Suprapubic skin (tissue), 4 donors: Measurements from ENCODE around the gene CDH1. TPM values are rescaled to one million over a fixed set of nuclear protein-coding genes. Genes with fewer than 3 reads are reported as not detected.
A peak's percentile ranks its signal among the peaks of the same experiment; 100 is the strongest.
"Not testable (repeated sequence)": the region's sequence is repeated elsewhere in the genome, so short reads cannot be mapped to it uniquely, and the experiment has no call there.

ENCODE experiments used
- DNase-seq, 2 donors: peaks; one replicate each; pipeline ENCODE4 v3.0.0-alpha.2; 2019; ENCODE audit warnings: low spot score in 2 of 2
- H3K27ac ChIP-seq: fragments of 200-600 bp; sonication (generic); one replicate; pipeline ENCODE4 v1.5.1; 2019
- H3K27me3 ChIP-seq: fragments of 200-600 bp; sonication (generic); one replicate; pipeline ENCODE4 v1.5.1; 2019
- H3K36me3 ChIP-seq: fragments of 200-600 bp; sonication (generic); one replicate; pipeline ENCODE4 v1.5.1; 2019
- H3K4me1 ChIP-seq: fragments of 200-600 bp; sonication (generic); one replicate; pipeline ENCODE4 v1.5.1; 2019
- H3K4me3 ChIP-seq: fragments of 200-600 bp; sonication (generic); one replicate; pipeline ENCODE4 v1.5.1; 2019; ENCODE audit warnings: mild to moderate bottlenecking
- H3K9me3 ChIP-seq: fragments of 200-600 bp; sonication (generic); one replicate; pipeline ENCODE4 v1.5.1; 2019
- EP300 ChIP-seq: sonication (generic); formaldehyde crosslinking; IDR thresholded peaks from one replicate; pipeline ENCODE4 v1.6.1; 2017; ENCODE audit warnings: antibody characterized with exemption
- POLR2A ChIP-seq, 2 donors: fragments of 450-650 bp; IDR thresholded peaks; one replicate each; pipeline ENCODE4 v1.6.1; 2017; ENCODE audit warnings: antibody characterized with exemption in 2 of 2, mild to moderate bottlenecking in 2 of 2, moderate library complexity in 2 of 2
- POLR2AphosphoS5 ChIP-seq, 3 donors: sonication (generic); formaldehyde crosslinking; IDR thresholded peaks; one replicate each; pipeline ENCODE4 v1.6.1; 2017; ENCODE audit warnings: antibody characterized with exemption in 3 of 3
- WGBS: methylation state at CpG from one replicate; pipeline ENCODE4 v1.1.5; 2018; 5-methylcytosine and 5-hydroxymethylcytosine counted together
- total RNA-seq, 4 donors: library from RNA; depleted of rRNA; stranded (reverse); fragments of >200 nt; gene quantifications; one replicate each; pipeline ENCODE4 v1.1.0, GENCODE V29; 2016
- TF ChIP-seq, protein P1 (sequence below), 2 donors: fragments of 200-600 bp in 1 of 2; fragments of 450-650 bp in 1 of 2; sonication (generic) in 1 of 2; IDR thresholded peaks; one replicate each; pipeline ENCODE4 v1.5.1; 2016 to 2019; ENCODE audit warnings: antibody characterized with exemption in 2 of 2, mild to moderate bottlenecking in 1 of 2, moderate library complexity in 1 of 2

Gene CDH1
- total RNA-seq, 4 donors from 2014 or later = 175 to 248 (median 223) TPM

DNA sequence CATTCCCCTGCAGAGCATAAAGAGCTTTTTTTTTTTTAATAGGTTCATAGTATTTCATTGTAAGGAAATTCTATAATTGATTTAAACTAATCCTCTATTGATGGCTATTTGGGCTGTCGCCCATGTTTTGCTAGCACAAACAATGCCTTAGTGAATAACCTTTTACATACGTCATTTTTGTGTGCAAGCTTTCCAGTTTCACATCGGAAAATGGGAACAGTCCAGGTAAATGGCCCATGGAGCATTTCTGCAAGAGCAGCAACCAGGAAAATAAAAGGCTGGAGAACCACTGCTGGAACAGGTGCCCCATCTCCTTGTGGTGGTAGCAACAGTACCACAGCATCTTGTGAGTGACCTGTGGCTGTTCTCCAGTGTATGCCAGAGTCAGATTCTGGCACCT is 48.6 kb downstream of the CDH1 start:
- 90% methylated on average over 3 of the region's 3 CpGs for whole genome bisulfite sequencing

DNA sequence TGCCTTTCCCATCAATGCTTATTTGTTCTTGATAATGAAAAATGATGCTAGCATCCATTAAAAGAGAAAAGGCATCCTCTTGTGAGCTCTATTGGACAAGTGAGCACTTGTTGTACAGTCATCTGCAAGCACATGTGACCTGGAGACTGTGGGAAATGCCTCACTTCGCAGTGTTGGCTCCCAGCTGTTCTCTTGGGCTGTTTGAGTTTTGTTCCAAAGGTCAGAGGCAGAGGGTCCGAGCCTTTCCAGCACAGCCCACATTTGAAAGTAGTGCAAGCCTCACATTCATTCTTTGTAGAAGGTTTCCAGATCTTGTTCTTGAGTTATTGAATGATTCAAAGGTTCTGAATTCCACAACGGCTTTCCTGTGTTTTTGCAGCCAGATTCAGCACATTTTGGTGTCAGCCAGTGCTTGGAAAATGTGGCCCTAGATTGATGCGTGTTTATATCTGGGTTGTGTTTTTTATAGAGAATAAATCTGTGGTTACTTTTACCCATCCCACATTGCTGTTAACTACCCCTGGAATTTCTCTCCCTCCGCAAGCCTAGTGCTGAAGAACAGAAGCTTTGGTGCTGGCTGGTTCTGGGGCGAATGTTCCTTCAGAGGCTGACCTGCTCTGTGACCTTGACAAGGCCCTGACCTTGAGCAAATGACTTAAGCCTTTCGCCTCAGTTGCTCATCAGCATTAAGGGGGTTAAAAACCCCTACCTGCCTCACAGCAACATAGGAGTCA is 49.8 kb downstream of the CDH1 start:
- H3K27me3 ChIP-seq = no peaks in the 10 kb centered on the region
- no peaks in the 10 kb centered on the region for H3K36me3 ChIP-seq
- TF ChIP-seq EP300 (no peak), POLR2AphosphoS5 (IDR thresholded peaks at IDR 0.05) (no peak), POLR2A (IDR thresholded peaks at IDR 0.05) (no peak)
- TF ChIP-seq, protein P1, sequence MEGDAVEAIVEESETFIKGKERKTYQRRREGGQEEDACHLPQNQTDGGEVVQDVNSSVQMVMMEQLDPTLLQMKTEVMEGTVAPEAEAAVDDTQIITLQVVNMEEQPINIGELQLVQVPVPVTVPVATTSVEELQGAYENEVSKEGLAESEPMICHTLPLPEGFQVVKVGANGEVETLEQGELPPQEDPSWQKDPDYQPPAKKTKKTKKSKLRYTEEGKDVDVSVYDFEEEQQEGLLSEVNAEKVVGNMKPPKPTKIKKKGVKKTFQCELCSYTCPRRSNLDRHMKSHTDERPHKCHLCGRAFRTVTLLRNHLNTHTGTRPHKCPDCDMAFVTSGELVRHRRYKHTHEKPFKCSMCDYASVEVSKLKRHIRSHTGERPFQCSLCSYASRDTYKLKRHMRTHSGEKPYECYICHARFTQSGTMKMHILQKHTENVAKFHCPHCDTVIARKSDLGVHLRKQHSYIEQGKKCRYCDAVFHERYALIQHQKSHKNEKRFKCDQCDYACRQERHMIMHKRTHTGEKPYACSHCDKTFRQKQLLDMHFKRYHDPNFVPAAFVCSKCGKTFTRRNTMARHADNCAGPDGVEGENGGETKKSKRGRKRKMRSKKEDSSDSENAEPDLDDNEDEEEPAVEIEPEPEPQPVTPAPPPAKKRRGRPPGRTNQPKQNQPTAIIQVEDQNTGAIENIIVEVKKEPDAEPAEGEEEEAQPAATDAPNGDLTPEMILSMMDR (IDR thresholded peaks at IDR 0.05) = no peak
- H3K9me3 ChIP-seq = no peaks in the 10 kb centered on the region
- WGBS = 42% methylated on average over 7 of the region's 7 CpGs
- H3K4me1 ChIP-seq = peaks cover 19% of the 10 kb centered on the region
- no peak for DNase-seq
- no peak overlapping the region for H3K4me3 ChIP-seq
- peak overlapping the region; percentile 69 for H3K27ac ChIP-seq

More for the DNA sequence above, 48.6 kb downstream of the CDH1 start:
- TF ChIP-seq EP300 = no peak
- TF ChIP-seq, protein P1 (IDR thresholded peaks at IDR 0.05) = no peak
- TF ChIP-seq POLR2A (IDR thresholded peaks at IDR 0.05) = no peak
- no peak for TF ChIP-seq POLR2AphosphoS5 (IDR thresholded peaks at IDR 0.05)
- no peaks in the 10 kb centered on the region for H3K36me3 ChIP-seq
- H3K27ac ChIP-seq = peak overlapping the region; percentile 39
- H3K4me1 ChIP-seq = peaks cover 20% of the 10 kb centered on the region
- no peaks in the 10 kb centered on the region for H3K27me3 ChIP-seq
- H3K9me3 ChIP-seq = no peaks in the 10 kb centered on the region
- H3K4me3 ChIP-seq = no peak overlapping the region
- DNase-seq = no peak

DNA sequence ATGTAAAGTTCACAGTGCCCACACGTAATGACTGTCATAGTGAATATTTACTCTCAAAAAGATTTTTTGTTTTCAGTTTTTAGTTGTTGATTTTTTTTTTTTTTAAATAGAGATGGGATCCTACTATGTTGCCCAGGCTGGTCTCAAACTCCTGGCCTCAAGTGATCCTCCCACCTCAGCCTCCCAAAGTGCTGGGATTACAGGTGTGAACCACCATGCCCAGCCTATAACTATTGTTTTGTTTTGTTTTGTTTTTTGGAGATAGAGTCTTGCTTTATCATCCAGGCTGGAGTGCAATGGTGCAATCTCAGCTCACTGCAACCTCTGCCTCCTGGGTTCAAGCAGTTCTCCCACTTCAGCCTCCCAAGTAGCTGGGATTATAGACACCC is 50.3 kb downstream of the CDH1 start:
- 66% methylated on average over 1 of the region's 1 CpG for WGBS
- H3K4me3 ChIP-seq, H3K9me3 ChIP-seq, H3K36me3 ChIP-seq, H3K27me3 ChIP-seq, DNase-seq: not testable (repeated sequence)
- Histone ChIP-seq H3K4me1 (peaks cover 19% of the 10 kb centered on the region), H3K27ac (peak overlapping the region; percentile 69)

DNA sequence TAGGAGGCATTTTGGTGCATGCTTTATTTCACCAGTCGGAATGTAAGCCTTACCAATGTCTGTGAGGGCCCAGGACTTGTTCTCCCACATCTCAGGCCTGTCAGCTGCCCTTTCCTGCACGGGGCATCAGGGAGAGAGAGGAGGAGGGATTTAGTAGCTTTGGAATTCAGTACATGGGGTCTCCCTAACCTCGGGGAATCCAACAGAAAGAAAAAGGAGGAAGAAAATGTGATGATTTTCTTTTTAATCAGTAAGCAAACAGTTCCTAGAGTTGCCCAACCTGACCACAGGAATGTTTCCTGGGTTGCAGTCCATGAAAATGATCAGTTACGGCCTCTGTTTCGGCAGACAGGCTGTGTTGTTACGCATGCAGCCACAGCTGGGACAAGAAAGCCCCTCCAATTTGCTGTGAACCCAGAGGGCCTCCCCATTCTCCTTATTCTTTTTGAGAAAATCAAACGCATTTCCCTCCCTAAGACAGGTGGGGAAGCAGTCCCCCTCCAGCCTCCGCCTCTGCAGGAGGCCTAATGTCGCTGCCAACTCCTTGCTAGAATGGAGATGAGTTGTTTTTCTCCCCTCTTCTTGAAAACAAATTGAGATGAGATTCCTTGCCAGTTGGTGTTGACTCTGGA is 53.2 kb downstream of the CDH1 start:
- Histone ChIP-seq H3K4me1 (peaks cover 19% of the 10 kb centered on the region), H3K4me3 (no peak overlapping the region), H3K36me3 (no peaks in the 10 kb centered on the region), H3K27me3 (no peaks in the 10 kb centered on the region), H3K9me3 (no peaks in the 10 kb centered on the region), H3K27ac (peak overlapping the region; percentile 60)
- TF ChIP-seq POLR2A (IDR thresholded peaks at IDR 0.05) (no peak), POLR2AphosphoS5 (IDR thresholded peaks at IDR 0.05) (no peak), EP300 (no peak)
- TF ChIP-seq, protein P1 (IDR thresholded peaks at IDR 0.05) = no peak
- WGBS = 69% methylated on average over 9 of the region's 9 CpGs
- no peak for DNase-seq

DNA sequence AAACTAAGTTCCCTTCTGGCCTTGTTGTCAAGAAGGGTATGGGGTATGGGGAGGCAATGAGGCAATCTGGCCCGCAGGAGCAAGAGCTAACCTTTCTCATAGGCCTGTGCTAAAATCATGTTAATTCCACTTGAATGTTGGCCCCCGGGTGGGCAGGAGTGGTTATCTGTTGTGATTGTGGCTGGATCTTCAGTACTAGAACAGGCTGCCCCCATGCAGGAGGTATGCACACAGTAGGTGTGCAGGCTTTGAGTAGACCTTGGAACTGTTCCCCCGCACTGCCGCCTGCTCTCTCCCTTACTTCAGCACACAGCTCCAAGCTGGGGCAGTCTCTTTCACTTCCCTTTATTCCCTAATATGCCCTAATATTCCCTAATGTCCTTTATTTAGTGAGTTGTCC is 53.9 kb downstream of the CDH1 start:
- Histone ChIP-seq H3K4me3 (no peak overlapping the region), H3K36me3 (no peaks in the 10 kb centered on the region), H3K4me1 (peaks cover 19% of the 10 kb centered on the region), H3K27ac (peak overlapping the region; percentile 60), H3K9me3 (no peaks in the 10 kb centered on the region), H3K27me3 (no peaks in the 10 kb centered on the region)
- DNase-seq = no peak
- 75% methylated on average over 4 of the region's 4 CpGs for WGBS
- TF ChIP-seq POLR2A (IDR thresholded peaks at IDR 0.05) (no peak), POLR2AphosphoS5 (IDR thresholded peaks at IDR 0.05) (no peak), EP300 (no peak)
- TF ChIP-seq, protein P1 (IDR thresholded peaks at IDR 0.05) = no peak
